Stimulated activated CD4-positive, alpha-beta T cell treated with anti-CD3 and anti-CD28 coated beads, Interleukin-1b, Interleukin-23, amount 100 ng/mL, for 4 hours (primary cell): Measurements from ENCODE around the gene ZNF423.

Source experiments
- DNase-seq, 2 donors: peaks; one replicate each; pipeline ENCODE4 v3.0.0-alpha.2; 2020; ENCODE audit warnings: low read depth in 2 of 2

Gene ZNF423

GRCh38 chr16:49644145-49644463, 211.8 kb downstream of the ZNF423 start:
- DNase-seq: no peak

GRCh38 chr16:49643429-49644144, 212.3 kb downstream of the ZNF423 start:
- DNase-seq: no peak

GRCh38 chr16:49641250-49641649, 214.7 kb downstream of the ZNF423 start:
- no peak for DNase-seq

- DNase-seq: no peak
Measured at GRCh38 chr16:49640581-49640980, 215.3 kb downstream of the ZNF423 start.

GRCh38 chr16:49639739-49640431, 216.0 kb downstream of the ZNF423 start:
- no peak for DNase-seq

- DNase-seq: no peak
Measured at GRCh38 chr16:49638673-49639610, 217.0 kb downstream of the ZNF423 start.

- DNase-seq: no peak
Measured at GRCh38 chr16:49637933-49638672, 217.8 kb downstream of the ZNF423 start.

- DNase-seq: no peak
Measured at GRCh38 chr16:49637511-49637910, 218.4 kb downstream of the ZNF423 start.

GRCh38 chr16:49636608-49637007, 219.3 kb downstream of the ZNF423 start:
- DNase-seq: no peak

GRCh38 chr16:49635591-49636581, 220.0 kb downstream of the ZNF423 start:
- no peak for DNase-seq

- no peak for DNase-seq
Measured at GRCh38 chr16:49635009-49635350, 220.9 kb downstream of the ZNF423 start.

- no peak for DNase-seq
Measured at GRCh38 chr16:49634235-49635008, 221.5 kb downstream of the ZNF423 start.

GRCh38 chr16:49632795-49633184, 223.1 kb downstream of the ZNF423 start:
- no peak for DNase-seq

GRCh38 chr16:49632086-49632794, 223.7 kb downstream of the ZNF423 start:
- DNase-seq: no peak

- DNase-seq: no peak
Measured at GRCh38 chr16:49631187-49632041, 224.5 kb downstream of the ZNF423 start.

- no peak for DNase-seq
Measured at GRCh38 chr16:49630783-49631182, 225.1 kb downstream of the ZNF423 start.

GRCh38 chr16:49629851-49630250, 226.1 kb downstream of the ZNF423 start:
- DNase-seq: no peak

- DNase-seq: no peak
Measured at GRCh38 chr16:49628148-49628547, 227.8 kb downstream of the ZNF423 start.
